IPS DF 19.7 (cell line): Measurements from ENCODE around the gene IGFBP4.

Experiments
- DNase-seq: peaks from one replicate; pipeline ENCODE4 v3.0.0-alpha.2; 2013; ENCODE audit warnings: low read depth, low spot score

Gene IGFBP4

DNA sequence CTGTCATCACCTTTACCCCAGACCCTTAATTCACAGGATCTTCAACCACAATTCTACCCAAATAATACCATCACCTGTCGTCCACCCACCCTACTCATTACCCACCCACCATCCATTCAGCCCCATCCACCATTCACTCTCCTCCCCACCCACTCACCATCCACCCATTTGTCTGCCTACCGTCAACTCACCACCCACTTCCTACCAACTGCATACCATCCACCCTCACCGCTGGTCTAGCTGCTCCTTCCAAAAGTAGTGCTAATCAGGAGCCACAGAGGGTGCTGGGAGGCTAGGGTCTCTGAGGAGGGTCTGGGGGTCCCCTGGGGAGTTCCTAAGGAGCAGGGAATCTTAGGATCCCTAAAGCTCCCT lies 12.0 kb upstream of the IGFBP4 start:
- DNase-seq, result no peak

DNA sequence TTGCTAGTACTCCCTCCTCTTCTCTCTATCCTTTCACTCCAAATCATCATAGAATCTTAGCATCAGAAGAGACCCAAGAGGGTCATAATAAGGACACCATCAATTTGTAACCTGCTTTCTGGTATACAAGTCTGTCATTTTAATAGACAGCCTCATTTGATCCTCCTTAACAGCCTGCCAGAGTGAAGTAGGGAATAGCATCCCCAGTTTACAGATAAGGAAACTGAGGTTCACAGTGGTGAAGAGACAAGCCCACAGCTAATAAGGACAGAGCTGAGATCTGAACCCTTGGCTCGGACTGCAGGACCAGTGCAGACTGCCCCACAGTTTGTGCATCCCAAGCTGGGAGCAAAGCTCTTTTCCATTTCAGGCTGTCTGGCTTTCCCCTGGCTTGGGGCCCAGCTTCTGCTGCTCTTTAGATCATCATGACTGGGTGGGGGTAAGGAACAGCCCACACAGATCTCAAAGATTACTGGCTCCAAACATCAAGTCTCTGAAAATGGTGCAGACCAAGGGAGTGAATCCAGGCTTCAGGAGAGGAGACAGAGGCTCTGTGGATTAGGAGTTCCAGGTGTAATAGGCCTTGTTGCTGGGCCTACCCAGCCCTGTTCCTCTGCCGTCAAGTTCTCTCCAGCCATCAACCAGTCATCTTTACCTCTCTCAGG lies 10.3 kb upstream of the IGFBP4 start:
- DNase-seq, result no peak

DNA sequence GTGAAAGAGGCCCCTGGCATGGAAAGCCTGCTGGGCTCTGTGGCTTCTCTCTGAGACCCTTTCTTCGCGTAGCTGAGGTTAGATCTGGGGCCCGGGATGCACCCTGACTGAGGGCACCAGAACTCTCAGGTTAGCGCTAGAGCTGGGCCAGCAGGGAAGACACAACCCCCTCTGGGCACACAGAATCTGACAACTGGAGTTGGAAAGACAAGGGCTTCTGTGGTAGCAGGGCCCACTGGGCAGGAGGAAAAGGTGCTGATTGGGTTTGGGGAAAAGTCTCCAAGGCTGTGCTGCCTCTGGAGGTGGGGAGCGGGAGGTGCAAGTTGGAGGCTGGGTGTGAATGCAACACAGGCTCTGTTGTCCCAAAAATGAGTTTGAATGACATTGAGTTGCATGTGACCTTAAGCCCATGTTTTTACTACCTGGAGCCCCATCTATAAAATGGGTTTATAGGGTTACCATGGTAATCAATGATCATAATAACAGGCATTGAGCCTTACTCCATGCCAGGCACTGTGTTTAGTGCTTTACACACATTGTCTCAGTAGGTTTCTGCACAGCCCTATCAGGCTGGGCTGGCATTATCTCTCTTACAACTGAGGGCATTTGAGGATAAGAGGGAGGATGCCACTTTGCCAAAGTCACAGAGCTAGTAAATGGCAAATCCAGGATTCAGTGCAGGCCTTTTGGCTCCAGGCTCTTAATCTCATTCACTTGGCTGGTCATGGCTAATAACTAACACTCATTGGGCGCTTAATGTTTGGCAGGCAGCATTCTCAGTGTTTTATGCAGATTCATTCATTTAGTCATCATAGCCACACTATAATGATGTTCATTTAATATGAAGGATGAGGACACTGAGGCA lies 9.5 kb upstream of the IGFBP4 start:
- DNase-seq, result no peak

DNA sequence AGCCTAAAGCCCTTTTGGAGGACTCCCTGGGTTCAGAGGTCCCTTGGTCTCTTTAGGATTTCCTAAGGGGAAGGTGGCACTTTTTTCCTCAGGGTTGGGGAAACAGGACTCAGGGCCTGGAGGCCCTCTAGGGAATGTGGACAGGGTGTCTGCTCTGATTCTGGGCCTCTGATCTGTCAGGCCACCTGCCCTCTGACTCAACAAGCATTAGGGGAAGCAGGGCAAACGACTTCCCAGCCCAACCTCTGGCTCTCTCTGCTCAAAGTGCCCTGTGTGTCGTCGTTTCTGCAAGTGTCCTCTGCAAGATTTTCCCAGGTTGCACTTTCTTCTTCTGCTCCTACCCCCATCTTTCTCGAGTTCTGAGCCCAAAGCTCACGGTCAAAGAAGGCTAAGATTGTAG lies 6.6 kb upstream of the IGFBP4 start:
- no peak for DNase-seq

GRCh38 chr17:40437095-40437732 lies 6.0 kb upstream of the IGFBP4 start:
- no peak for DNase-seq

GRCh38 chr17:40440166-40440565 lies 3.1 kb upstream of the IGFBP4 start:
- no peak for DNase-seq

- DNase-seq, result no peak
These were observed 656 bp upstream of the IGFBP4 start for GRCh38 chr17:40442392-40443195.

DNA sequence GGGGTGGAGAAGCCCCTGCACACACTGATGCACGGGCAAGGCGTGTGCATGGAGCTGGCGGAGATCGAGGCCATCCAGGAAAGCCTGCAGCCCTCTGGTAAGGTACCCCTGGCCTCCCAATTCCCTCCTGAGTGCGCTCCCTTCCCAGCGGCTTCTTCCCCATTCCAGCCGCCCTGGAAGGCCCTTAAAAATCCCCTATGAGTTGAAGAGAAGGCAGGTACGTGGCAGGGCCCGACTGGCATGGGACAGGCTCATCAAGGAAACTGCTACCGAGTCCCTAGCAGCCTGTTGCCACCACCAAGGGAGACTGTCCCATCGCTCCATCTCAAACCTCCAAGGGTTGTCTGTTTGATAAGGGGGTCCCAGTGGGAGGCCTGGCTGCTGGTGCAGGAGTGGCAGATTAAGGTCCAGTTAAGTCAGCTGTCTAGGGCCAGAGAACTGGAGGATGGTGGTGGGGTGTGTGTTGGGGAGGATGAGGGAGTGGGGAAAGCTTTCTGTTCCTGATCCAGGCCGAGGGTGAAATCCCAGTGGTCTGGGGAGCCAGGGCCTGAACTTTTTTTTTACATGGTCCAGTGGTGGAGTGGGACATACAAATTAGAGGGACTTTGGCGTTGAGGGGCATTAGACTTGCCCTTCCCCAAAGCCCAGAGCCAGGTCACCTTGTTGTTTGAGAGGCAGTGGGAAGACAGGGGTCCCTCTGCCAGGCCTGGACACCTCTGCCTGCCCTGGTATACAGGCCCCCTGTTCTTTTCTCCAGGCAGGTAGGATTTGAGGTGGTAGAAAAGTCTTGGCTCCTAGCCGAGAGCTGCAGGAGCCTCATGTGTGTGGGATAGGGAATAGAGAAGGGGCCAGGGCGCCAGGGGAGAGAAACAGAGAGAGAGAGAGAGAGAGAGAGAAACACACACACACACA lies 994 bp downstream of the IGFBP4 start:
- DNase-seq, result no peak

DNA sequence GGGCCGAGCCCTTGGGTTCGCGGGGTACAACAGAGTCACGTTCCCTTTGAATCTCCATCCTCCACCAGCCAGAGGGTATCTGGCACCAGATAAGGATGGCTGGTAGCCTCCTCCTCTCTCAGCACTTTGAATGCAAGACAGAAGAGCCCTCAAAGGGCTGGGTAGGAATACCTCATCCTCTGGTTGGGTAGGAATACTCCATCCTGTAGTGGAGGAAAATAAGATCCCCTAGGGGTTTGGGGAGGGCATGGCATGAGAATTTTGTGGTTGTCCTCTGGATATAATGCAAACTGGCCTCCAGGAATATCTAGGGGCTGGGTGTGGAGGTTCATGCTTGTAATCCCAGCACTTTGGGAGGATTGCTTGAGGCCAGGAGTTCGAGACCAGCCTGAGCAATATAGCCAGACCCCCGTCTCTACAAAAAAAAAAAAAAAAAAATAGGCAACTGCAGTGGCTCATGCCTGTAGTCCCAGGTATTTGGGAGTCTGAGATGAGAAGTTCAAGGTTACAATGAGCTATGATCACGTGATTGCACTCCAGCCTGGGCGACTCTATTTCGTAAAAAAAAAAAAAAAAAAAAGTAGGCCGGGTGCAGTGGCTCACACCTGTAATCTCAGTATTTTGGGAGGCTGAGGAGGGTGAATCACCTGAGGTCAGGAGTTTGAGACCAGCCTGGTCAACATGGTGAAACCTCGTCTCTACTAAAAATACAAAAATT lies 2.7 kb downstream of the IGFBP4 start:
- DNase-seq, result no peak

DNA sequence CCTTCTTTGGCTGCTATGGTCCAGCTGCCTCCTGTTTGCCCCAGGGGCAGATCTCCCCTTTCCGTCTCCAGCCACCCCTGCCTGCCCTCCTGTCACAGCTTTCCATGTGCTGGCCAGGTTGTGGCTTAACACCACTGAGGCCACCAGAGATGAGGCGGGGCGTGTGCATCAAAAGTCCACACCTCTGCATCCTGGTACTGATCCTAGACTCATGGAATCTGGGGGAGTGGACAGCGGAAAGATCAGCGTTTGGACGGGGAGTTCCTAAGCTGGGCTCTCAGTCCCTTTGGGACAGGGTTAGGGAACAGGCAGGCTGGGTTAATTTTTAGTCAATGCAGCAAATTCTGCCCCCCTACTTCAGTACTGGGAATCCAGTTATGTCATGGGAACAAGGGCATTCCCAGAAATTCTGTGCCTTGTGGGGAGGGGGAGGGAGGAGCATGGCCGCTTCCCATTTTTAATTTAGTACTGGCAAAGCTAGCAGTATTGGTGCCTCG lies 3.9 kb downstream of the IGFBP4 start:
- no peak for DNase-seq

DNA sequence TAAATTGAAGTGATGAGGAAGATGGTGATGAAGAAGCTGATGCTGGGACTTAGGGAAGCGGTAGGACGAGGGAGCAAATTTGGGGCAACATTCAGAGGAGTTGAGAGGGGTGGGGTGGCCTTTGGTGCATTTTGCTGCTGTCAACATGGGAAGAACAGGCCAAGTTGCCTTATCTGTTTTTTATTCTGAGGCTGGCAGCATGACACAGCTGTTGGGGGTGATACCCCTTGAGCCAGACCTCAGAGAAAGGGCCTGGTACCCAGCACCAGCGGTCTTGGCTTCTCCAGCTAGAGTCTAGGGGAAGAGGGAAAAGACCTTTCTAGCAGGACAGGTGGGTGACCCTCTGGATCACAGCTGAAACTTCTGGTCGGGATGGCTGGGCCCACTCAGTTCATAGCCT lies 4.6 kb downstream of the IGFBP4 start:
- no peak for DNase-seq

GRCh38 chr17:40448213-40448638 lies 5.0 kb downstream of the IGFBP4 start:
- DNase-seq, result no peak

GRCh38 chr17:40448639-40449261 lies 5.5 kb downstream of the IGFBP4 start:
- DNase-seq, result no peak

GRCh38 chr17:40450175-40450574 lies 6.9 kb downstream of the IGFBP4 start:
- DNase-seq, result no peak

- no peak for DNase-seq
These were observed 8.2 kb downstream of the IGFBP4 start for GRCh38 chr17:40451420-40451819.

DNA sequence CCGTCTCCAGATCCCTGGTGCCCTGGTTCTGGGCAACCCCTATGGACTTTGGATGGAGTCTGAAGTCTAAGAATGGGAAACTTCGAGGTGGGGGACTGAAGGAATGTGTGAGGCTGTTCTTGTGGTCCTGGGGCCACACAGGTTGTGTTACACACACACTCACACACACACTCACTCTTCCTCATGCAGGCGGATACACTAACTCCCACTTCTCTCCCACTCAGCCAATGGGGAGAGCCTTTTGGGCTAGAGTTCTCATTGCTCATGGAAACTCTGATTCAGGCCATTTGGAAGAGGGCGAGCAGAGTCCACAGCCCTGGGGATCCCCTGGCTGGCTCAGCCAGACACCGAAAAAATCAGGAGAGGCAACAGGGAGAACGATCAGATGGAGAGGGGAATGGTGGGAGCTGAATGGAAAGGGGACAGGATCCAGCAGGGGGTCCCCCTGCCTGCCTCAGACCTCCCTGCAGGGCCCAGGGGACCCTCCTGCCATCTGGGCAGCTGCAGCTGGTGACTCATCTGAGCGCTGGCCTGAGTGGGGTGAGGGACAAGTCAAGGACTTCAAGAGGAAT lies 9.1 kb downstream of the IGFBP4 start:
- no peak for DNase-seq

GRCh38 chr17:40452921-40453378 lies 9.7 kb downstream of the IGFBP4 start:
- no peak for DNase-seq

GRCh38 chr17:40453881-40454612 lies 10.8 kb downstream of the IGFBP4 start:
- DNase-seq, result no peak
